ENCODE data around the gene LSM14A. TPM values are rescaled to one million over a fixed set of nuclear protein-coding genes. Genes with fewer than 3 reads are reported as not detected.

The LSM14A gene
- total and polyA plus RNA-seq, 9 of the 15 experiments (the other 6 are each of a cell fraction or from before 2014, with no cell fraction given): 19.5 to 150 (median 95.1) TPM

DNA sequence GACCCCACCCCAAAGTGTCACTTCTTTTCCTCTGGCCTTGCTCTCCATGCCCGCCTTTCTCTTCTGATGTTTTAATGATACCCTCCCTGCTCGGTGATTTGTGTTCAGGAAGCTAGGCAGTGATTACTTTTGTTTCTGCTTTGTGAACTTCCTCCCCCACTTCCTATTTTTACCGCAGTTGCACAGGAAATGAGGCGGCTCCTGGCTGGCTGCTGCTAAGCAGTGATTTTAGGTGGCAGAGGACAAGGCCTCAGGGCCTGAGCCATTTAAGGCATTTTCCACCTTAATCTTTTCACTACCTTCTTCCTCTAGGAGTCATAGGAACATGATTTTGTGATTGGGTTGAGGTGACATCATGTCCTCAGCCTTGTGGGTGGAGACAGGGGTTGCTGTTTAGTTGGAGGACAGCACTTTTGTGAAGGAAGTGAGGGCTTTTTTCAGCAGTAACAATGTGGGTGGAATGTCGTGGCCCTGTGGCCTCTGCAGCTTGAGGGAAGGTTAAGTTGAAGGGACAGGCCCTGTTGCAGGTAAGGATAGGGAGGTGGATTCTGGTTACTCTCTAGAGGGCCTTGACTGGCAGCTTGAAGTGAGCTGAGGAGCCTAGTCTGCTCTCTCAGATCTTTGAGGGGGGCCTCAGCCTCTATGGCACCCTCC, 97.8 kb downstream of the LSM14A start (continued):
- TF ChIP-seq FOXJ2 (tag; IDR thresholded peaks at IDR 0.05): no peak

DNA sequence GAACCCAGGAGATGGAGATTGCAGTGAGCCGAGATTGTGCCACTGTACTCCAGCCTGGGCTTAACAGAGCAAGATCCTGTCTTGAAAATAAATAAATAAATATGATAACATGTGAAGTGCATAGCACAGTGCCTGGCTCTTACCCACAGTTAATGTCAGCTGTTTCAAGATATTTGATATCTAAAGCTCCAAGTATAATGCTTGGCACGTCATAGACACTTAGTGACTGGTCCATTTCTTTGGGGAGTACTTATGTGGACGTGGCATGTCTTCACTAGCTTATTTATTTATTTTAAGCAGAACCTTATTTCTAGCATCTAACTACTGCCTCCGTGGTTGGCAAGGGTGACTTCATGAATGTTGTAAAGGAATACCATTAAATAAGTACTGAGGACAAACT, 100.8 kb downstream of the LSM14A start:
- FAIRE-seq (no peak), DNase-seq (ENCODE audit: extremely low read depth in 1 of 4, low spot score in 3 of 4) (no peak), ATAC-seq (no peak)
- Histone ChIP-seq H3K4me2 (ENCODE audit: insufficient read depth, low read length) (no peak overlapping the region), H3K79me2 (ENCODE audit: control insufficient read depth, insufficient read depth, low read length) (peaks cover 19% of the 10 kb centered on the region; the same call in 2 of the 3 replicates), H3K9me1 (ENCODE audit: control insufficient read depth, insufficient read depth, low read length) (peaks cover 3% of the 10 kb centered on the region), H2AFZ (ENCODE audit: low read depth, low read length) (no peak overlapping the region), H3K4me3 (no peak overlapping the region), H3K27me3 (ENCODE audit: control insufficient read depth in 2 of 2, insufficient read depth in 2 of 2, low read length in 2 of 2) (no peaks in the 10 kb centered on the region; a peak in 1 of 5 replicates), H3K27ac (ENCODE audit: extremely low read depth, low read depth, low read length) (no peak overlapping the region), H3K36me3 (ENCODE audit: control insufficient read depth, insufficient read depth, low read length) (no peaks in the 10 kb centered on the region), H3K4me1 (replicated peaks in 1 of 2; ENCODE audit: control insufficient read depth in 2 of 2, insufficient read depth in 2 of 2, low read length in 2 of 2) (peaks cover 4 to 14% of the 10 kb centered on the region in 2 experiments; a peak in 4 of 5 replicates), H3K9me3 (replicated peaks; ENCODE audit: control insufficient read depth, insufficient read depth, low read depth, low read length) (no peaks in the 10 kb centered on the region), H3K9ac (ENCODE audit: insufficient read depth in 1 of 2, low read depth in 2 of 2, low read length in 2 of 2) (no peak overlapping the region), H4K20me1 (replicated peaks; ENCODE audit: control insufficient read depth, insufficient read depth, low read length) (peaks cover 25% of the 10 kb centered on the region)
- no TSS peak for BruUV-seq (replicated peaks)
- in situ Hi-C loops (cut with MboI): no loop called here
- intact Hi-C loops (cut with micrococcal nuclease): no loop called here
- 51% methylated on average over 4 of the region's 4 CpGs for WGBS (ENCODE audit: insufficient coverage, low coverage, missing lambda C conversion rate)
- CTCF ChIA-PET (ENCODE audit: low intra/inter-chr PET ratio): no interaction called here
- TF ChIP-seq ZNF165 (CRISPR knock-in tag; IDR thresholded peaks at IDR 0.05; ENCODE audit: borderline replicate concordance) (no peak), PHF21A (IDR thresholded peaks at IDR 0.05; ENCODE audit: borderline replicate concordance, low read depth) (no peak), DPF2 (IDR thresholded peaks at IDR 0.05) (no peak), U2AF1 (optimal IDR thresholded peaks at IDR 0.05; ENCODE audit: low read depth, low read length) (no peak), POLR3A (IDR thresholded peaks at IDR 0.05; ENCODE audit: borderline replicate concordance, extremely low read depth, insufficient read depth, insufficient read length) (no peak), NFIC (IDR thresholded peaks at IDR 0.05) (no peak), ADNP (tag; IDR thresholded peaks at IDR 0.05) (no peak), PRPF4 (IDR thresholded peaks at IDR 0.05; ENCODE audit: insufficient read depth, low read depth, low read length, poor library complexity, severe bottlenecking) (no peak), POLR2AphosphoS2 (IDR thresholded peaks at IDR 0.05; ENCODE audit: low read length) (no peak), PKNOX1 (IDR thresholded peaks at IDR 0.05) (no peak), CSDE1 (IDR thresholded peaks at IDR 0.05) (no peak), HDGF (IDR thresholded peaks at IDR 0.05) (no peak), ZNF717 (CRISPR knock-in tag; IDR thresholded peaks at IDR 0.05) (no peak), MXD1 (CRISPR knock-in tag; IDR thresholded peaks at IDR 0.05; ENCODE audit: borderline replicate concordance, poor library complexity, severe bottlenecking) (no peak), ZNF668 (CRISPR knock-in tag; IDR thresholded peaks at IDR 0.05) (no peak)
- TF ChIP-seq, protein P1, sequence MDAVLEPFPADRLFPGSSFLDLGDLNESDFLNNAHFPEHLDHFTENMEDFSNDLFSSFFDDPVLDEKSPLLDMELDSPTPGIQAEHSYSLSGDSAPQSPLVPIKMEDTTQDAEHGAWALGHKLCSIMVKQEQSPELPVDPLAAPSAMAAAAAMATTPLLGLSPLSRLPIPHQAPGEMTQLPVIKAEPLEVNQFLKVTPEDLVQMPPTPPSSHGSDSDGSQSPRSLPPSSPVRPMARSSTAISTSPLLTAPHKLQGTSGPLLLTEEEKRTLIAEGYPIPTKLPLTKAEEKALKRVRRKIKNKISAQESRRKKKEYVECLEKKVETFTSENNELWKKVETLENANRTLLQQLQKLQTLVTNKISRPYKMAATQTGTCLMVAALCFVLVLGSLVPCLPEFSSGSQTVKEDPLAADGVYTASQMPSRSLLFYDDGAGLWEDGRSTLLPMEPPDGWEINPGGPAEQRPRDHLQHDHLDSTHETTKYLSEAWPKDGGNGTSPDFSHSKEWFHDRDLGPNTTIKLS (IDR thresholded peaks at IDR 0.05; ENCODE audit: borderline replicate concordance, low read depth): no peak
- POLR2A ChIA-PET: interaction anchor here (0.6 to 5.3 kb wide), 4 partner anchors 12 to 91 kb away, joined by 3 to 21 read pairs (median 5); no protein-coding TSS in a partner anchor

Measured in K562 (cell line).